B cell (primary cell): ENCODE results near the gene PCSK1. TPM values are rescaled to one million over a fixed set of nuclear protein-coding genes. Genes with fewer than 3 reads are reported as not detected.

Source experiments
- ATAC-seq: fragments of 200-7000 bp; cut with Tn5 transposase; one replicate; pipeline ENCODE4 v1.10.0; 2021; ENCODE audit warnings: low read depth, mild to moderate bottlenecking, moderate number of reproducible peaks, moderate library complexity
- CTCF ChIA-PET: fragments of 350-600 bp; sonication (Branson Sonifier 250); formaldehyde crosslinking; loops from one replicate; lab custom pipeline; 2021; ENCODE audit warnings: antibody characterized with exemption, inconsistent platforms; lab: Charles Lee
- POLR2A ChIA-PET: fragments of 350-600 bp; sonication (Branson Sonifier 250); formaldehyde crosslinking; loops from one replicate; lab custom pipeline; 2021; ENCODE audit warnings: antibody characterized with exemption; lab: Charles Lee
- DNase-seq: peaks from one replicate; pipeline ENCODE4 v3.0.0; 2013
- H2AFZ ChIP-seq: 2 replicates; pipeline ENCODE4 v1.6.1; 2012; ENCODE audit warnings: mild to moderate bottlenecking, low read depth, low read length; ENCODE audit not compliant: insufficient read depth, poor library complexity, severe bottlenecking
- H3K27ac ChIP-seq, 2 donors: 1 replicate in 1 of 2; 2 replicates in 1 of 2; pipeline ENCODE4 v1.5.1; 2012 to 2013; ENCODE audit warnings: low read length in 2 of 2, mild to moderate bottlenecking in 2 of 2, moderate library complexity in 1 of 2
- H3K27me3 ChIP-seq, 4 experiments: fragments of 200-600 bp in 1 of 4; sonication (generic) in 1 of 4; replicated peaks in 1 of 4; 1 replicate in 2 of 4; 2 replicates in 2 of 4; pipeline versions ENCODE4 v1.6.1 to v1.7.0; 2013 to 2016; ENCODE audit warnings: low read length in 3 of 4, mild to moderate bottlenecking in 2 of 4, mixed read lengths in 1 of 4, moderate library complexity in 1 of 4; ENCODE audit not compliant: insufficient read depth in 4 of 4, control insufficient read depth in 3 of 4; ENCODE audit errors: control extremely low read depth in 1 of 4
- H3K36me3 ChIP-seq, 2 experiments: replicated peaks in 1 of 2; 1 replicate in 1 of 2; 2 replicates in 1 of 2; pipeline versions ENCODE4 v1.6.1 to v1.7.1; 2013; ENCODE audit warnings: low read length in 1 of 2; ENCODE audit not compliant: insufficient read depth in 2 of 2, control insufficient read depth in 1 of 2; ENCODE audit errors: control extremely low read depth in 1 of 2, extremely low read depth in 1 of 2
- H3K4me1 ChIP-seq, 2 donors: fragments of 200-600 bp in 1 of 2; sonication (generic) in 1 of 2; 1 replicate in 1 of 2; 2 replicates in 1 of 2; pipeline versions ENCODE4 v1.5.1 to v1.6.1; 2013 to 2017; ENCODE audit warnings: low read length in 2 of 2; ENCODE audit not compliant: control insufficient read depth in 2 of 2, insufficient read depth in 2 of 2
- H3K4me2 ChIP-seq: replicated peaks from 2 replicates; pipeline ENCODE3; 2012; ENCODE audit warnings: mild to moderate bottlenecking, low read depth, low read length; ENCODE audit not compliant: poor library complexity, severe bottlenecking
- H3K4me3 ChIP-seq, 5 experiments: fragments of 200-600 bp in 1 of 5; sonication (generic) in 1 of 5; 1 replicate in 3 of 5; 2 replicates in 2 of 5; pipeline versions ENCODE4 v1.5.1 to v1.7.0; 2011 to 2016; ENCODE audit warnings: low read length in 4 of 5, mild to moderate bottlenecking in 4 of 5, low read depth in 2 of 5, control low read depth in 1 of 5, moderate library complexity in 1 of 5; ENCODE audit not compliant: insufficient read depth in 1 of 5; ENCODE audit errors: control extremely low read depth in 1 of 5, extremely low read depth in 1 of 5
- H3K79me2 ChIP-seq: fragments of 200-600 bp; sonication (generic); one replicate; pipeline ENCODE4 v1.6.0; 2016; ENCODE audit warnings: low read length; ENCODE audit not compliant: control insufficient read depth, insufficient read depth
- H3K9ac ChIP-seq: fragments of 200-600 bp; sonication (generic); 2 replicates; pipeline ENCODE4 v1.6.1; 2017; ENCODE audit warnings: mild to moderate bottlenecking, low read length, moderate library complexity
- H3K9me3 ChIP-seq, 3 donors: one replicate each; pipeline versions ENCODE4 v1.6.1 to v1.7.1; 2013; ENCODE audit warnings: low read length in 2 of 3; ENCODE audit not compliant: control insufficient read depth in 2 of 3, insufficient read depth in 1 of 3; ENCODE audit errors: control extremely low read depth in 1 of 3
- H4K20me1 ChIP-seq: 2 replicates; pipeline ENCODE4 v1.6.0; 2012; ENCODE audit warnings: mild to moderate bottlenecking, low read length; ENCODE audit not compliant: insufficient read depth, control insufficient read depth, poor library complexity, severe bottlenecking
- H3K27ac Mint-ChIP-seq: one replicate; pipeline ENCODE4 v1.8.0; 2021; ENCODE audit warnings: mixed read lengths
- H3K27me3 Mint-ChIP-seq: one replicate; pipeline ENCODE4 v1.8.0; 2021; ENCODE audit warnings: mixed read lengths
- H3K4me1 Mint-ChIP-seq: one replicate; pipeline ENCODE4 v1.8.0; 2021; ENCODE audit warnings: mixed read lengths
- H3K4me3 Mint-ChIP-seq: one replicate; pipeline ENCODE4 v1.8.0; 2021; ENCODE audit warnings: mixed read lengths
- H3K9me3 Mint-ChIP-seq: one replicate; pipeline ENCODE4 v1.8.0; 2022; ENCODE audit warnings: mixed read lengths; ENCODE audit not compliant: insufficient read depth
- CTCF ChIP-seq: fragments of 200-600 bp; IDR thresholded peaks from one replicate; pipeline ENCODE4 v1.8.0; 2022; ENCODE audit warnings: antibody characterized with exemption, mild to moderate bottlenecking
- EZH2 ChIP-seq: IDR thresholded peaks from 2 replicates; pipeline ENCODE4 v1.6.1; 2012; ENCODE audit warnings: borderline replicate concordance, low read depth, mild to moderate bottlenecking, moderate library complexity, low read length; ENCODE audit not compliant: insufficient read depth, poor library complexity, severe bottlenecking
- WGBS: methylation state at CpG from one replicate; pipeline ENCODE4 v1.1.5; 2013; ENCODE audit warnings: missing lambda C conversion rate; ENCODE audit not compliant: insufficient coverage; 5-methylcytosine and 5-hydroxymethylcytosine counted together
- intact Hi-C: fragments of 100-400 bp; cut with micrococcal nuclease; formaldehyde crosslinking; loops from one replicate; pipeline ENCODE4 v1.10.0; 2022
- polyA plus RNA-seq: library from polyadenylated mRNA; depleted of rRNA; stranded (reverse); fragments of >200 nt; gene quantifications from 2 replicates; pipeline ENCODE4 v1.2.3, GENCODE V29; 2012
- total RNA-seq, 2 donors: library from RNA; stranded (reverse); fragments of 120-200 nt in 1 of 2; gene quantifications; 1 replicate in 1 of 2; 2 replicates in 1 of 2; pipeline versions ENCODE4 v1.2.3 to v1.2.4, GENCODE V29; 2013 to 2022

The PCSK1 gene
- total and polyA plus RNA-seq, 2 donors (not counting 1 experiment from before 2014, with no cell fraction given) = not detected

GRCh38 chr5:96447949-96448348, 14.9 kb upstream of the PCSK1 start:
- TF ChIP-seq CTCF (no peak), EZH2 (no peak)
- Histone ChIP-seq H3K4me2 (no peak overlapping the region), H3K36me3 (no peaks in the 10 kb centered on the region), H3K27ac (no peak overlapping the region), H3K9me3 (no peaks in the 10 kb centered on the region), H4K20me1 (no peaks in the 10 kb centered on the region), H2AFZ (no peak overlapping the region), H3K27me3 (peaks cover 0 to 6% (median 2%) of the 10 kb centered on the region in 4 experiments), H3K79me2 (no peaks in the 10 kb centered on the region), H3K4me3 (no peak overlapping the region), H3K9ac (no peak overlapping the region), H3K4me1 (no peaks in the 10 kb centered on the region)
- ATAC-seq (no peak), DNase-seq (no peak)
- intact Hi-C loops = no loop called here
- Mint-ChIP-seq H3K4me3 (no peak overlapping the region), H3K27me3 (peaks cover 41% of the 10 kb centered on the region), H3K27ac (no peak overlapping the region), H3K4me1 (no peaks in the 10 kb centered on the region), H3K9me3 (no peaks in the 10 kb centered on the region)
- ChIA-PET CTCF (interaction anchor here (0.6 to 1.6 kb wide), 2 partner anchors 13 to 24 kb away, joined by 3 to 4 read pairs; no protein-coding TSS in a partner anchor), POLR2A (no interaction called here)
- WGBS = no CpG with 5 or more reads among the region's 1 CpG

GRCh38 chr5:96440185-96440538, 7.1 kb upstream of the PCSK1 start:
- no peak for TF ChIP-seq EZH2
- Histone ChIP-seq H3K9me3 (no peaks in the 10 kb centered on the region), H3K27ac (peak overlapping the region in 1 of 2 donors; percentile 61), H3K4me3 (peak overlapping the region in 1 of 5 experiments; percentile 43), H3K9ac (peak overlapping the region; percentile 50), H3K36me3 (no peaks in the 10 kb centered on the region), H4K20me1 (no peaks in the 10 kb centered on the region), H2AFZ (peak overlapping the region; percentile 69), H3K79me2 (no peaks in the 10 kb centered on the region), H3K27me3 (peaks cover 0 to 3% (median 0%) of the 10 kb centered on the region in 4 experiments), H3K4me2 (peak overlapping the region; percentile 63), H3K4me1 (peaks cover 10 to 16% of the 10 kb centered on the region in 2 donors)
- Mint-ChIP-seq H3K27ac (peak overlapping the region; percentile 66), H3K4me3 (peak overlapping the region; percentile 79), H3K4me1 (peaks cover 16% of the 10 kb centered on the region), H3K9me3 (no peaks in the 10 kb centered on the region), H3K27me3 (peaks cover 13% of the 10 kb centered on the region)
- no peak for ATAC-seq
- 79% methylated on average over 2 of the region's 2 CpGs for WGBS
- ChIA-PET CTCF (interaction anchor here (0.6 to 1.0 kb wide), 3 partner anchors 8 to 604 kb away, joined by 3 to 5 read pairs (median 3); no protein-coding TSS in a partner anchor), POLR2A (no interaction called here)
- intact Hi-C loops = no loop called here
- no peak for DNase-seq
